Measurements from ENCODE around the gene ANTXR2. TPM values are rescaled to one million over a fixed set of nuclear protein-coding genes. Genes with fewer than 3 reads are reported as not detected.

The ANTXR2 gene
- total and polyA plus RNA-seq, 9 of the 15 experiments (the other 6 are each of a cell fraction or from before 2014, with no cell fraction given) = 10.1 to 83.8 (median 60.3) TPM

DNA sequence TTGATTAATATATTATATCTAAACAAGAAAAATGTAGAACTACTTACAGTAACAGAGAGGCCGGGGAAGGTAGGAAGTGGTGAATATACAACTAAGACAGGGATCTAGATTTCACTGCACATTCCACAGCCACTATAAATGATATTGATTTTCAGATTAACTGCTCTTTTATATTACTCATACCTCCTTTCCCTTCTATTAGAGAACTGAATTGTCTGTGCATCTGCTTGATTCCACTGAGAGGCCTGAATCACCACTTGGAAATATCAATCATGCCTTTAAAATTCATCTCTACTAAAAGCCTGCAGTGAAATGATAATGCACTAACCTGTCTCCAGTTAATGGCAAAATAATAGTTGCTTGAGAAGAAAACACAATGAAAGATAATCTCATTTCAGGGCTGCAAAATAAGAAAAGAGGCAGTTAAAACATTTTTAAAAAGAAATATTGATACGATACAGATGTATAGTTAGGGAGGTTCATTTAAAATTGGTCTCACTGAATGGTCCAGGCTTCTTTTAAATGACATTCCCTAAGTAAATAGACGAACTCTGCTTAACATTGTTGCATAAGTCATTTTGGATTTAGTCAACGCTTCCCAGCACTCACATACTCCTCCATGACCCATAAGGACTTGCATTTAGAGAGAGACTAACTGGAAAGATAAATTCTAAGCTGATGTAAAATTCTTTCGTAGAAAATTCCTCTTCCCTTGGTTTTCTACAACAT is 3.8 kb downstream of the ANTXR2 start (continued):
- TF ChIP-seq ZNF407 (IDR thresholded peaks at IDR 0.05; ENCODE audit: low read depth) = no peak
- TF ChIP-seq, protein P1, sequence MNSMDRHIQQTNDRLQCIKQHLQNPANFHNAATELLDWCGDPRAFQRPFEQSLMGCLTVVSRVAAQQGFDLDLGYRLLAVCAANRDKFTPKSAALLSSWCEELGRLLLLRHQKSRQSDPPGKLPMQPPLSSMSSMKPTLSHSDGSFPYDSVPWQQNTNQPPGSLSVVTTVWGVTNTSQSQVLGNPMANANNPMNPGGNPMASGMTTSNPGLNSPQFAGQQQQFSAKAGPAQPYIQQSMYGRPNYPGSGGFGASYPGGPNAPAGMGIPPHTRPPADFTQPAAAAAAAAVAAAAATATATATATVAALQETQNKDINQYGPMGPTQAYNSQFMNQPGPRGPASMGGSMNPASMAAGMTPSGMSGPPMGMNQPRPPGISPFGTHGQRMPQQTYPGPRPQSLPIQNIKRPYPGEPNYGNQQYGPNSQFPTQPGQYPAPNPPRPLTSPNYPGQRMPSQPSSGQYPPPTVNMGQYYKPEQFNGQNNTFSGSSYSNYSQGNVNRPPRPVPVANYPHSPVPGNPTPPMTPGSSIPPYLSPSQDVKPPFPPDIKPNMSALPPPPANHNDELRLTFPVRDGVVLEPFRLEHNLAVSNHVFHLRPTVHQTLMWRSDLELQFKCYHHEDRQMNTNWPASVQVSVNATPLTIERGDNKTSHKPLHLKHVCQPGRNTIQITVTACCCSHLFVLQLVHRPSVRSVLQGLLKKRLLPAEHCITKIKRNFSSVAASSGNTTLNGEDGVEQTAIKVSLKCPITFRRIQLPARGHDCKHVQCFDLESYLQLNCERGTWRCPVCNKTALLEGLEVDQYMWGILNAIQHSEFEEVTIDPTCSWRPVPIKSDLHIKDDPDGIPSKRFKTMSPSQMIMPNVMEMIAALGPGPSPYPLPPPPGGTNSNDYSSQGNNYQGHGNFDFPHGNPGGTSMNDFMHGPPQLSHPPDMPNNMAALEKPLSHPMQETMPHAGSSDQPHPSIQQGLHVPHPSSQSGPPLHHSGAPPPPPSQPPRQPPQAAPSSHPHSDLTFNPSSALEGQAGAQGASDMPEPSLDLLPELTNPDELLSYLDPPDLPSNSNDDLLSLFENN (IDR thresholded peaks at IDR 0.05; ENCODE audit: low read depth in 2 of 2, low read length in 2 of 2) = no peak
- TF ChIP-seq, protein P2, sequence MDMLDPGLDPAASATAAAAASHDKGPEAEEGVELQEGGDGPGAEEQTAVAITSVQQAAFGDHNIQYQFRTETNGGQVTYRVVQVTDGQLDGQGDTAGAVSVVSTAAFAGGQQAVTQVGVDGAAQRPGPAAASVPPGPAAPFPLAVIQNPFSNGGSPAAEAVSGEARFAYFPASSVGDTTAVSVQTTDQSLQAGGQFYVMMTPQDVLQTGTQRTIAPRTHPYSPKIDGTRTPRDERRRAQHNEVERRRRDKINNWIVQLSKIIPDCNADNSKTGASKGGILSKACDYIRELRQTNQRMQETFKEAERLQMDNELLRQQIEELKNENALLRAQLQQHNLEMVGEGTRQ (CRISPR knock-in tag; IDR thresholded peaks at IDR 0.05) = no peak
- TF ChIP-seq POLR2H (tag; IDR thresholded peaks at IDR 0.05; ENCODE audit: low read depth) = peak; percentile 28; the same call in 1 of the 2 replicates
- TF ChIP-seq E2F1 (CRISPR knock-in tag; IDR thresholded peaks at IDR 0.05) = no peak
- no peak for TF ChIP-seq ASH1L (IDR thresholded peaks at IDR 0.05; ENCODE audit: borderline replicate concordance, low read depth, partially characterized antibody)
- TF ChIP-seq, protein P3, sequence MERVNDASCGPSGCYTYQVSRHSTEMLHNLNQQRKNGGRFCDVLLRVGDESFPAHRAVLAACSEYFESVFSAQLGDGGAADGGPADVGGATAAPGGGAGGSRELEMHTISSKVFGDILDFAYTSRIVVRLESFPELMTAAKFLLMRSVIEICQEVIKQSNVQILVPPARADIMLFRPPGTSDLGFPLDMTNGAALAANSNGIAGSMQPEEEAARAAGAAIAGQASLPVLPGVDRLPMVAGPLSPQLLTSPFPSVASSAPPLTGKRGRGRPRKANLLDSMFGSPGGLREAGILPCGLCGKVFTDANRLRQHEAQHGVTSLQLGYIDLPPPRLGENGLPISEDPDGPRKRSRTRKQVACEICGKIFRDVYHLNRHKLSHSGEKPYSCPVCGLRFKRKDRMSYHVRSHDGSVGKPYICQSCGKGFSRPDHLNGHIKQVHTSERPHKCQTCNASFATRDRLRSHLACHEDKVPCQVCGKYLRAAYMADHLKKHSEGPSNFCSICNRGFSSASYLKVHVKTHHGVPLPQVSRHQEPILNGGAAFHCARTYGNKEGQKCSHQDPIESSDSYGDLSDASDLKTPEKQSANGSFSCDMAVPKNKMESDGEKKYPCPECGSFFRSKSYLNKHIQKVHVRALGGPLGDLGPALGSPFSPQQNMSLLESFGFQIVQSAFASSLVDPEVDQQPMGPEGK (CRISPR knock-in tag; IDR thresholded peaks at IDR 0.05; ENCODE audit: borderline replicate concordance) = no peak

Measured in K562 (cell line).